GM23338 (cell line): ENCODE measurements around the gene RRP1.

Experiments
- CREB1 ChIP-seq: fragments of 250-450 bp; sonication (Bioruptor Pico); IDR thresholded peaks from 2 replicates; pipeline ENCODE4 v1.5.0; 2020; ENCODE audit warnings: low read depth, mild to moderate bottlenecking, moderate library complexity
- ETS1 ChIP-seq: IDR thresholded peaks from 2 replicates; pipeline ENCODE4 v1.6.1; 2016; ENCODE audit warnings: antibody characterized with exemption
- EZH2 ChIP-seq: fragments of 200-600 bp; sonication (generic); IDR thresholded peaks from one replicate; pipeline ENCODE4 v1.8.0; 2017; ENCODE audit warnings: antibody characterized with exemption, mild to moderate bottlenecking, low read depth; ENCODE audit not compliant: unreplicated experiment
- EZH2phosphoT487 ChIP-seq: fragments of 200-600 bp; sonication (generic); IDR thresholded peaks from one replicate; pipeline ENCODE4 v1.8.1; 2018; ENCODE audit warnings: antibody characterized with exemption; ENCODE audit not compliant: unreplicated experiment
- JUNB ChIP-seq: IDR thresholded peaks from one replicate; pipeline ENCODE4 v1.6.1; 2016; ENCODE audit warnings: antibody characterized with exemption; ENCODE audit not compliant: unreplicated experiment
- NANOG ChIP-seq: IDR thresholded peaks from 2 replicates; pipeline ENCODE4 v1.6.1; 2016; ENCODE audit warnings: antibody characterized with exemption, borderline replicate concordance
- POLR2AphosphoS5 ChIP-seq: IDR thresholded peaks from 2 replicates; pipeline ENCODE4 v1.6.1; 2016; ENCODE audit warnings: antibody characterized with exemption, low read depth
- STAT1 ChIP-seq: IDR thresholded peaks from one replicate; pipeline ENCODE4 v1.6.1; 2016; ENCODE audit warnings: antibody characterized with exemption; ENCODE audit not compliant: unreplicated experiment
- ZNF114 ChIP-seq: fragments of 250-450 bp; sonication (Bioruptor Pico); IDR thresholded peaks from 2 replicates; pipeline ENCODE4 v1.5.0; 2020; ENCODE audit warnings: mild to moderate bottlenecking, moderate library complexity
- TF ChIP-seq, protein P1 (sequence below), 2 experiments: fragments of 200-600 bp in 1 of 2; sonication (generic) in 1 of 2; conservative IDR thresholded peaks; 2 replicates each; pipeline versions ENCODE4 v1.5.1 to v1.6.1; 2016 to 2017; ENCODE audit warnings: antibody characterized with exemption in 2 of 2, low read depth in 2 of 2, mild to moderate bottlenecking in 2 of 2, moderate library complexity in 1 of 2
- TF ChIP-seq, protein P2 (sequence below): IDR thresholded peaks from one replicate; pipeline ENCODE4 v1.6.1; 2018; ENCODE audit warnings: antibody characterized with exemption; ENCODE audit not compliant: unreplicated experiment
- TF ChIP-seq, protein P3 (sequence below): fragments of 250-450 bp; sonication (Bioruptor Pico); IDR thresholded peaks from 2 replicates; pipeline ENCODE4 v1.5.0; 2020; ENCODE audit warnings: mild to moderate bottlenecking, moderate library complexity

DNA sequence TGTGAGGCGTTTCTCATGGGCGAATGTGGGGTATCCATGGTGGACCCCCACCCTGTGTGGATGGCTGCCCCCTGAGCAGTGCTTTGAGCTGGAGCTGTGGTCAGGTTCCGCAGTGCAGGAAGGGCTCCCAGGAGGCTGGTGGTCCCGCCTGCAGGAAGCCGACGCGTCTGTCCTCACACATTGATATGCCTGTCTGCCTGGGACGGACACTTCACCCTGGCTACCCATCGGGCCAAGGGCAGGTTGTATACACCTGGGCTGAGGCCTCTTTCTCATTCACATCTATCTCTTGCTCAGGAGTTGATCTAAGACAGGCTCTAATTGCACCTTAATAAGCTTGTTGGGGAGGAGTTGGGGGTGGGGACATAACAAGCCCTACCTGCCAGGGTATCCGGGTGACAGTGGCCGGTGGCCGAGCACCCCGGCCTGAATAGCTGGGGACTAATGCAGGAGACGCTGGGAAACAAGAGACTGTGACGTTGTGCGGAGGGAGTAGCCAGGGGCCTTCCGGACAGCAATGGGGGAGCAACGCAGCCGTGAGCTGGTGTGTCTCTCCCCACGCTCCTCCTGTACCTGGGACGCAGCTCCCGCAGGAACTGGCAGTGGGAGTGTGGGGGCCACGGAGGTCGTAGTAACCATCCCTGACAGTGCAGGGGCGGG, 48.8 kb upstream of the RRP1 start:
- TF ChIP-seq, protein P1, sequence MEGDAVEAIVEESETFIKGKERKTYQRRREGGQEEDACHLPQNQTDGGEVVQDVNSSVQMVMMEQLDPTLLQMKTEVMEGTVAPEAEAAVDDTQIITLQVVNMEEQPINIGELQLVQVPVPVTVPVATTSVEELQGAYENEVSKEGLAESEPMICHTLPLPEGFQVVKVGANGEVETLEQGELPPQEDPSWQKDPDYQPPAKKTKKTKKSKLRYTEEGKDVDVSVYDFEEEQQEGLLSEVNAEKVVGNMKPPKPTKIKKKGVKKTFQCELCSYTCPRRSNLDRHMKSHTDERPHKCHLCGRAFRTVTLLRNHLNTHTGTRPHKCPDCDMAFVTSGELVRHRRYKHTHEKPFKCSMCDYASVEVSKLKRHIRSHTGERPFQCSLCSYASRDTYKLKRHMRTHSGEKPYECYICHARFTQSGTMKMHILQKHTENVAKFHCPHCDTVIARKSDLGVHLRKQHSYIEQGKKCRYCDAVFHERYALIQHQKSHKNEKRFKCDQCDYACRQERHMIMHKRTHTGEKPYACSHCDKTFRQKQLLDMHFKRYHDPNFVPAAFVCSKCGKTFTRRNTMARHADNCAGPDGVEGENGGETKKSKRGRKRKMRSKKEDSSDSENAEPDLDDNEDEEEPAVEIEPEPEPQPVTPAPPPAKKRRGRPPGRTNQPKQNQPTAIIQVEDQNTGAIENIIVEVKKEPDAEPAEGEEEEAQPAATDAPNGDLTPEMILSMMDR (conservative IDR thresholded peaks at IDR 0.05; ENCODE audit: low read depth in 2 of 2), result no peak
- TF ChIP-seq, protein P2, sequence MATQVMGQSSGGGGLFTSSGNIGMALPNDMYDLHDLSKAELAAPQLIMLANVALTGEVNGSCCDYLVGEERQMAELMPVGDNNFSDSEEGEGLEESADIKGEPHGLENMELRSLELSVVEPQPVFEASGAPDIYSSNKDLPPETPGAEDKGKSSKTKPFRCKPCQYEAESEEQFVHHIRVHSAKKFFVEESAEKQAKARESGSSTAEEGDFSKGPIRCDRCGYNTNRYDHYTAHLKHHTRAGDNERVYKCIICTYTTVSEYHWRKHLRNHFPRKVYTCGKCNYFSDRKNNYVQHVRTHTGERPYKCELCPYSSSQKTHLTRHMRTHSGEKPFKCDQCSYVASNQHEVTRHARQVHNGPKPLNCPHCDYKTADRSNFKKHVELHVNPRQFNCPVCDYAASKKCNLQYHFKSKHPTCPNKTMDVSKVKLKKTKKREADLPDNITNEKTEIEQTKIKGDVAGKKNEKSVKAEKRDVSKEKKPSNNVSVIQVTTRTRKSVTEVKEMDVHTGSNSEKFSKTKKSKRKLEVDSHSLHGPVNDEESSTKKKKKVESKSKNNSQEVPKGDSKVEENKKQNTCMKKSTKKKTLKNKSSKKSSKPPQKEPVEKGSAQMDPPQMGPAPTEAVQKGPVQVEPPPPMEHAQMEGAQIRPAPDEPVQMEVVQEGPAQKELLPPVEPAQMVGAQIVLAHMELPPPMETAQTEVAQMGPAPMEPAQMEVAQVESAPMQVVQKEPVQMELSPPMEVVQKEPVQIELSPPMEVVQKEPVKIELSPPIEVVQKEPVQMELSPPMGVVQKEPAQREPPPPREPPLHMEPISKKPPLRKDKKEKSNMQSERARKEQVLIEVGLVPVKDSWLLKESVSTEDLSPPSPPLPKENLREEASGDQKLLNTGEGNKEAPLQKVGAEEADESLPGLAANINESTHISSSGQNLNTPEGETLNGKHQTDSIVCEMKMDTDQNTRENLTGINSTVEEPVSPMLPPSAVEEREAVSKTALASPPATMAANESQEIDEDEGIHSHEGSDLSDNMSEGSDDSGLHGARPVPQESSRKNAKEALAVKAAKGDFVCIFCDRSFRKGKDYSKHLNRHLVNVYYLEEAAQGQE, result no peak
- no peak for TF ChIP-seq POLR2AphosphoS5
- peak; percentile 30; the same call in 1 of the 2 replicates for TF ChIP-seq CREB1 (CRISPR knock-in tag)
- TF ChIP-seq EZH2phosphoT487, result no peak
- TF ChIP-seq EZH2, result no peak
- TF ChIP-seq ETS1, result no peak
- no peak for TF ChIP-seq JUNB
- TF ChIP-seq, protein P3, sequence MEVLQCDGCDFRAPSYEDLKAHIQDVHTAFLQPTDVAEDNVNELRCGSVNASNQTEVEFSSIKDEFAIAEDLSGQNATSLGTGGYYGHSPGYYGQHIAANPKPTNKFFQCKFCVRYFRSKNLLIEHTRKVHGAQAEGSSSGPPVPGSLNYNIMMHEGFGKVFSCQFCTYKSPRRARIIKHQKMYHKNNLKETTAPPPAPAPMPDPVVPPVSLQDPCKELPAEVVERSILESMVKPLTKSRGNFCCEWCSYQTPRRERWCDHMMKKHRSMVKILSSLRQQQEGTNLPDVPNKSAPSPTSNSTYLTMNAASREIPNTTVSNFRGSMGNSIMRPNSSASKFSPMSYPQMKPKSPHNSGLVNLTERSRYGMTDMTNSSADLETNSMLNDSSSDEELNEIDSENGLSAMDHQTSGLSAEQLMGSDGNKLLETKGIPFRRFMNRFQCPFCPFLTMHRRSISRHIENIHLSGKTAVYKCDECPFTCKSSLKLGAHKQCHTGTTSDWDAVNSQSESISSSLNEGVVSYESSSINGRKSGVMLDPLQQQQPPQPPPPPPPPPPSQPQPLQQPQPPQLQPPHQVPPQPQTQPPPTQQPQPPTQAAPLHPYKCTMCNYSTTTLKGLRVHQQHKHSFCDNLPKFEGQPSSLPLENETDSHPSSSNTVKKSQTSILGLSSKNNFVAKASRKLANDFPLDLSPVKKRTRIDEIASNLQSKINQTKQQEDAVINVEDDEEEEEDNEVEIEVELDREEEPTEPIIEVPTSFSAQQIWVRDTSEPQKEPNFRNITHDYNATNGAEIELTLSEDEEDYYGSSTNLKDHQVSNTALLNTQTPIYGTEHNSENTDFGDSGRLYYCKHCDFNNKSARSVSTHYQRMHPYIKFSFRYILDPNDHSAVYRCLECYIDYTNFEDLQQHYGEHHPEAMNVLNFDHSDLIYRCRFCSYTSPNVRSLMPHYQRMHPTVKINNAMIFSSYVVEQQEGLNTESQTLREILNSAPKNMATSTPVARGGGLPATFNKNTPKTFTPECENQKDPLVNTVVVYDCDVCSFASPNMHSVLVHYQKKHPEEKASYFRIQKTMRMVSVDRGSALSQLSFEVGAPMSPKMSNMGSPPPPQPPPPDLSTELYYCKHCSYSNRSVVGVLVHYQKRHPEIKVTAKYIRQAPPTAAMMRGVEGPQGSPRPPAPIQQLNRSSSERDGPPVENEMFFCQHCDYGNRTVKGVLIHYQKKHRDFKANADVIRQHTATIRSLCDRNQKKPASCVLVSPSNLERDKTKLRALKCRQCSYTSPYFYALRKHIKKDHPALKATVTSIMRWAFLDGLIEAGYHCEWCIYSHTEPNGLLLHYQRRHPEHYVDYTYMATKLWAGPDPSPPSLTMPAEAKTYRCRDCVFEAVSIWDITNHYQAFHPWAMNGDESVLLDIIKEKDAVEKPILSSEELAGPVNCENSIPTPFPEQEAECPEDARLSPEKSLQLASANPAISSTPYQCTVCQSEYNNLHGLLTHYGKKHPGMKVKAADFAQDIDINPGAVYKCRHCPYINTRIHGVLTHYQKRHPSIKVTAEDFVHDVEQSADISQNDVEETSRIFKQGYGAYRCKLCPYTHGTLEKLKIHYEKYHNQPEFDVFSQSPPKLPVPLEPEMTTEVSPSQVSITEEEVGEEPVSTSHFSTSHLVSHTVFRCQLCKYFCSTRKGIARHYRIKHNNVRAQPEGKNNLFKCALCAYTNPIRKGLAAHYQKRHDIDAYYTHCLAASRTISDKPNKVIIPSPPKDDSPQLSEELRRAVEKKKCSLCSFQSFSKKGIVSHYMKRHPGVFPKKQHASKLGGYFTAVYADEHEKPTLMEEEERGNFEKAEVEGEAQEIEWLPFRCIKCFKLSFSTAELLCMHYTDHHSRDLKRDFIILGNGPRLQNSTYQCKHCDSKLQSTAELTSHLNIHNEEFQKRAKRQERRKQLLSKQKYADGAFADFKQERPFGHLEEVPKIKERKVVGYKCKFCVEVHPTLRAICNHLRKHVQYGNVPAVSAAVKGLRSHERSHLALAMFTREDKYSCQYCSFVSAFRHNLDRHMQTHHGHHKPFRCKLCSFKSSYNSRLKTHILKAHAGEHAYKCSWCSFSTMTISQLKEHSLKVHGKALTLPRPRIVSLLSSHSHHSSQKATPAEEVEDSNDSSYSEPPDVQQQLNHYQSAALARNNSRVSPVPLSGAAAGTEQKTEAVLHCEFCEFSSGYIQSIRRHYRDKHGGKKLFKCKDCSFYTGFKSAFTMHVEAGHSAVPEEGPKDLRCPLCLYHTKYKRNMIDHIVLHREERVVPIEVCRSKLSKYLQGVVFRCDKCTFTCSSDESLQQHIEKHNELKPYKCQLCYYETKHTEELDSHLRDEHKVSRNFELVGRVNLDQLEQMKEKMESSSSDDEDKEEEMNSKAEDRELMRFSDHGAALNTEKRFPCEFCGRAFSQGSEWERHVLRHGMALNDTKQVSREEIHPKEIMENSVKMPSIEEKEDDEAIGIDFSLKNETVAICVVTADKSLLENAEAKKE (CRISPR knock-in tag), result no peak
- TF ChIP-seq NANOG, result no peak
- TF ChIP-seq ZNF114 (CRISPR knock-in tag), result no peak
- TF ChIP-seq STAT1, result no peak
